Measurements from ENCODE around the gene ATG7.

ATG7 gene

DNA sequence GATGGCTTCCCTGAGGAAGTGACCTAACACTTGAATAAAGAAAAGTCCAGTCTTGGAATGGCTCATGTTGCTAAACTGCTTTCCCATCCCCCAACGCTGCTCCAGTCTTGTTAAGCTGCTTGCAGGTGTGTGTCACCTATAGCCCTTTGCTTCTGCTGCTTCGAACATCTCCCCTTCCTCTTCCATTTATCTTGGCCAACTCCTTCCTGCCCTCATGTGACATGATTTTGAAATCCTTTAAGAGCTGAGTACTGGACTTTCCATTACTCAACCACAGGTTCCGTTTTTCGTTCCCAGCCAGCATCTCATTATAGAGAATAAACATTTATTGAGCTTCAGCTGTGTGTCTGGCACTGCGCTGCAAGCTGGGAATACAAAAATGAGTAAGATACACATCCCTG, 1.7 kb downstream of the ATG7 start:
- Histone ChIP-seq H3K27ac (replicated peaks; ENCODE audit: low read length) (no peak overlapping the region), H3K79me1 (ENCODE audit: low read depth, low read length) (peaks cover 2% of the 10 kb centered on the region), H3K4me2 (ENCODE audit: insufficient read depth, low read length, poor library complexity, severe bottlenecking) (no peak overlapping the region), H3K27me3 (ENCODE audit: control insufficient read depth in 3 of 3, insufficient read depth in 3 of 3, low read depth in 1 of 3, low read length in 3 of 3) (no peaks in the 10 kb centered on the region), H3K9ac (ENCODE audit: low read depth, low read length, poor library complexity) (no peak overlapping the region), H2BK12ac (ENCODE audit: low read length) (no peak overlapping the region), H3K4ac (ENCODE audit: low read length) (no peak overlapping the region), H3K23ac (ENCODE audit: low read depth, low read length, poor library complexity) (no peak overlapping the region), H2BK120ac (ENCODE audit: low read depth, low read length) (no peak overlapping the region), H2BK15ac (ENCODE audit: low read length) (no peak overlapping the region), H3K14ac (ENCODE audit: low read length) (no peak overlapping the region), H3K36me3 (replicated peaks in 1 of 2; ENCODE audit: control insufficient read depth in 2 of 2, insufficient read depth in 2 of 2, low read length in 2 of 2) (peaks cover 0 to 1% of the 10 kb centered on the region in 2 donors), H3K4me1 (ENCODE audit: control insufficient read depth in 2 of 2, insufficient read depth in 1 of 2, low read depth in 1 of 2, low read length in 2 of 2) (peaks cover 3 to 5% of the 10 kb centered on the region in 2 donors), H2BK5ac (ENCODE audit: low read length) (no peak overlapping the region), H4K8ac (ENCODE audit: low read depth, low read length) (no peak overlapping the region), H3K18ac (ENCODE audit: low read length) (no peak overlapping the region), H2AFZ (ENCODE audit: low read length) (no peak overlapping the region), H2AK5ac (ENCODE audit: low read depth, low read length) (no peak overlapping the region), H4K91ac (ENCODE audit: low read depth, low read length, poor library complexity) (no peak overlapping the region), H3K9me3 (replicated peaks in 1 of 2; ENCODE audit: control insufficient read depth in 2 of 2, insufficient read depth in 1 of 2, low read depth in 1 of 2, low read length in 2 of 2) (no peaks in the 10 kb centered on the region), H3K4me3 (ENCODE audit: low read length in 2 of 2) (no peak overlapping the region)
- no peak for DNase-seq (ENCODE audit: low spot score)
- no CpG with 5 or more reads among the region's 5 CpGs for WGBS, 2 donors (ENCODE audit: extremely low coverage in 2 of 2, insufficient read length in 2 of 2, insufficient replicate concordance in 1 of 2)

DNA sequence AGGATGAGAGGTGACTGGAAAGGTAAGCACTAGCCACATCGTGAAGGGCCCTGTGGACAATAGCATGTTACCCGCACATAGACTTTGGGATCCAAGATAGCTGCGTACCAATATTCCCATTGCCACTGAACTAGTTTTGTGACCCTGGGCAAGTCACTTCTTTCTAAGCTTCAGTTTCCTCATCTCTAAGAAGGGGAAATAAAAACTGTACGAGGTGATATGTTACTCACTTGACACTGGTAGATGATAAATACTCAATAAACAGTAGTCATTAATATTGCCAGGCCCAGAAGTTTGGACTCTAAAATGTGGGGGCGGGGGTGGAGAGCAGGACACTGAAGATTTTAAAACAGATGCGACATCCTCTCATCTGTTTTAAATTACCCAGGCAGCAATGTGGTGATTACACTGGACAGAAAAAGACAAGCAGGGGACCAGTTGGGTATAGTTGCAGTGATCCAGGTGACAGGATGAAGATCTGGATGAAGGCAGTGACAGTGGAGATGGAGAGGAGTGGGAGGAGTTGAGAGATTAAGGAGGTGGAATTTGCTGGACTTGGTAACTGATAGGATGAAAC, 2.5 kb downstream of the ATG7 start:
- H3K23ac ChIP-seq (ENCODE audit: low read depth, low read length, poor library complexity) = no peak overlapping the region
- no peak overlapping the region for H3K9ac ChIP-seq (ENCODE audit: low read depth, low read length, poor library complexity)
- H3K4me2 ChIP-seq (ENCODE audit: insufficient read depth, low read length, poor library complexity, severe bottlenecking) = no peak overlapping the region
- H3K27me3 ChIP-seq (ENCODE audit: control insufficient read depth in 3 of 3, insufficient read depth in 3 of 3, low read depth in 1 of 3, low read length in 3 of 3) = no peaks in the 10 kb centered on the region
- H3K18ac ChIP-seq (ENCODE audit: low read length) = no peak overlapping the region
- H3K9me3 ChIP-seq (replicated peaks in 1 of 2; ENCODE audit: control insufficient read depth in 2 of 2, insufficient read depth in 1 of 2, low read depth in 1 of 2, low read length in 2 of 2) = no peaks in the 10 kb centered on the region
- H3K4me3 ChIP-seq (ENCODE audit: low read length in 2 of 2) = no peak overlapping the region
- H4K8ac ChIP-seq (ENCODE audit: low read depth, low read length) = no peak overlapping the region
- no peak overlapping the region for H4K91ac ChIP-seq (ENCODE audit: low read depth, low read length, poor library complexity)
- H2AFZ ChIP-seq (ENCODE audit: low read length) = no peak overlapping the region
- H2BK15ac ChIP-seq (ENCODE audit: low read length) = no peak overlapping the region
- no CpG with 5 or more reads among the region's 6 CpGs for WGBS, 2 donors (ENCODE audit: extremely low coverage in 2 of 2, insufficient read length in 2 of 2, insufficient replicate concordance in 1 of 2)
- no peak overlapping the region for H3K4ac ChIP-seq (ENCODE audit: low read length)
- peaks cover 2% of the 10 kb centered on the region for H3K79me1 ChIP-seq (ENCODE audit: low read depth, low read length)
- H2BK12ac ChIP-seq (ENCODE audit: low read length) = no peak overlapping the region
- H2BK120ac ChIP-seq (ENCODE audit: low read depth, low read length) = no peak overlapping the region
- no peak overlapping the region for H3K14ac ChIP-seq (ENCODE audit: low read length)
- peaks cover 0 to 1% of the 10 kb centered on the region in 2 donors for H3K36me3 ChIP-seq (replicated peaks in 1 of 2; ENCODE audit: control insufficient read depth in 2 of 2, insufficient read depth in 2 of 2, low read length in 2 of 2)
- DNase-seq (ENCODE audit: low spot score) = no peak
- H2BK5ac ChIP-seq (ENCODE audit: low read length) = no peak overlapping the region
- H3K27ac ChIP-seq (replicated peaks; ENCODE audit: low read length) = no peak overlapping the region
- no peak overlapping the region for H2AK5ac ChIP-seq (ENCODE audit: low read depth, low read length)
- H3K4me1 ChIP-seq (ENCODE audit: control insufficient read depth in 2 of 2, insufficient read depth in 1 of 2, low read depth in 1 of 2, low read length in 2 of 2) = peaks cover 3 to 5% of the 10 kb centered on the region in 2 donors

DNA sequence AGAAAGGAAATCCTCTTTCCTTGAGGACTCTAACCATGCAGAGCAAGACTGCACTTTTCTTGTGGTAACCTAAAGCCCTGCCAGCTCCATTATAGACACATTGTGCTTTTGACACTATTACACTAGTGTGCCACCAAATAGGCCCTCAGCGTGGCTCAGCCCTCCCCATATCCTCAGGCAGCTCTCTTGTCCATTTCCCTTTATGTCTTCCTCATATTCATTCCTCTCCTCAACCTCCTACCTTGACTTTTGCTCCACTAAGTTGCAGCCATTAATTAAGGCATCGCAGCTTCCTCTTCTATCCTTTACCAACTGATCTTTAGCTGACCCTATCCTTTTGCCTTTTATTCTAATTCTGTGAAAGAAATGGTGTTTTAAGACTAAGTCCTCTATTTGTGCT, 3.7 kb downstream of the ATG7 start:
- no peak overlapping the region for H2BK120ac ChIP-seq (ENCODE audit: low read depth, low read length)
- peaks cover 3 to 5% of the 10 kb centered on the region in 2 donors for H3K4me1 ChIP-seq (ENCODE audit: control insufficient read depth in 2 of 2, insufficient read depth in 1 of 2, low read depth in 1 of 2, low read length in 2 of 2)
- no peak for DNase-seq (ENCODE audit: low spot score)
- no peak overlapping the region for H3K4me2 ChIP-seq (ENCODE audit: insufficient read depth, low read length, poor library complexity, severe bottlenecking)
- H3K18ac ChIP-seq (ENCODE audit: low read length) = no peak overlapping the region
- H4K91ac ChIP-seq (ENCODE audit: low read depth, low read length, poor library complexity) = no peak overlapping the region
- no peak overlapping the region for H3K9ac ChIP-seq (ENCODE audit: low read depth, low read length, poor library complexity)
- no peak overlapping the region for H2BK12ac ChIP-seq (ENCODE audit: low read length)
- WGBS, 2 donors (ENCODE audit: extremely low coverage in 2 of 2, insufficient read length in 2 of 2, insufficient replicate concordance in 1 of 2) = no CpG with 5 or more reads among the region's 2 CpGs
- peaks cover 2% of the 10 kb centered on the region for H3K79me1 ChIP-seq (ENCODE audit: low read depth, low read length)
- H3K23ac ChIP-seq (ENCODE audit: low read depth, low read length, poor library complexity) = no peak overlapping the region
- H3K27ac ChIP-seq (replicated peaks; ENCODE audit: low read length) = no peak overlapping the region
- no peak overlapping the region for H3K4me3 ChIP-seq (ENCODE audit: low read length in 2 of 2)
- H2BK5ac ChIP-seq (ENCODE audit: low read length) = no peak overlapping the region
- no peaks in the 10 kb centered on the region for H3K9me3 ChIP-seq (replicated peaks in 1 of 2; ENCODE audit: control insufficient read depth in 2 of 2, insufficient read depth in 1 of 2, low read depth in 1 of 2, low read length in 2 of 2)
- H3K36me3 ChIP-seq (replicated peaks in 1 of 2; ENCODE audit: control insufficient read depth in 2 of 2, insufficient read depth in 2 of 2, low read length in 2 of 2) = peaks cover 0 to 1% of the 10 kb centered on the region in 2 donors
- no peak overlapping the region for H4K8ac ChIP-seq (ENCODE audit: low read depth, low read length)
- no peaks in the 10 kb centered on the region for H3K27me3 ChIP-seq (ENCODE audit: control insufficient read depth in 3 of 3, insufficient read depth in 3 of 3, low read depth in 1 of 3, low read length in 3 of 3)
- no peak overlapping the region for H3K14ac ChIP-seq (ENCODE audit: low read length)
- no peak overlapping the region for H2BK15ac ChIP-seq (ENCODE audit: low read length)
- no peak overlapping the region for H3K4ac ChIP-seq (ENCODE audit: low read length)
- H2AK5ac ChIP-seq (ENCODE audit: low read depth, low read length) = no peak overlapping the region
- H2AFZ ChIP-seq (ENCODE audit: low read length) = no peak overlapping the region

DNA sequence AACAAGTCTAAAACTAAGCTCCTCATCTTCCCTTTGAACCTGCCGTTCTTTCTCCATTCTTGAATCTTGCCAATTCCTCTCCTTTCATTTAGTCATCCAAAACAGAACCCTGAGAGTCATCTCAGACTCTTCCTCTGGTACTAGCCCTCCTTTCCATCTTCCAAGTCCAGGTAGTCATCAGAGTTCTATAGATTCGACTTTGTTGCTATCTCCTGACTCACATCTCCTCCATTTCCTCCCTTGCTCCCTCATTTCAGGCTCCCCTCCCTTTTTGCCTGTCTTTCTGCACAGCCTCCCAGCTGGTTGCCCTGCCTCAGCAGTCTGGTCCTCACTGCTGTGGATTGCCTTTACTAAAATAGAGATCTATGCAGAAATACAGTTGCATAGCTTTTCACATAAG, 4.7 kb downstream of the ATG7 start:
- Histone ChIP-seq H2AFZ (ENCODE audit: low read length) (no peak overlapping the region), H3K4me3 (ENCODE audit: low read length in 2 of 2) (no peak overlapping the region), H4K91ac (ENCODE audit: low read depth, low read length, poor library complexity) (no peak overlapping the region), H3K14ac (ENCODE audit: low read length) (no peak overlapping the region), H3K9me3 (replicated peaks in 1 of 2; ENCODE audit: control insufficient read depth in 2 of 2, insufficient read depth in 1 of 2, low read depth in 1 of 2, low read length in 2 of 2) (no peaks in the 10 kb centered on the region), H2AK5ac (ENCODE audit: low read depth, low read length) (no peak overlapping the region), H2BK15ac (ENCODE audit: low read length) (no peak overlapping the region), H3K36me3 (replicated peaks in 1 of 2; ENCODE audit: control insufficient read depth in 2 of 2, insufficient read depth in 2 of 2, low read length in 2 of 2) (peaks cover 0 to 1% of the 10 kb centered on the region in 2 donors), H3K4me2 (ENCODE audit: insufficient read depth, low read length, poor library complexity, severe bottlenecking) (no peak overlapping the region), H3K4ac (ENCODE audit: low read length) (no peak overlapping the region), H3K79me1 (ENCODE audit: low read depth, low read length) (peaks cover 2% of the 10 kb centered on the region), H3K9ac (ENCODE audit: low read depth, low read length, poor library complexity) (no peak overlapping the region), H3K18ac (ENCODE audit: low read length) (no peak overlapping the region), H4K8ac (ENCODE audit: low read depth, low read length) (no peak overlapping the region), H3K27me3 (ENCODE audit: control insufficient read depth in 3 of 3, insufficient read depth in 3 of 3, low read depth in 1 of 3, low read length in 3 of 3) (no peaks in the 10 kb centered on the region), H2BK5ac (ENCODE audit: low read length) (no peak overlapping the region), H3K23ac (ENCODE audit: low read depth, low read length, poor library complexity) (no peak overlapping the region), H2BK120ac (ENCODE audit: low read depth, low read length) (no peak overlapping the region), H2BK12ac (ENCODE audit: low read length) (no peak overlapping the region), H3K27ac (replicated peaks; ENCODE audit: low read length) (no peak overlapping the region), H3K4me1 (ENCODE audit: control insufficient read depth in 2 of 2, insufficient read depth in 1 of 2, low read depth in 1 of 2, low read length in 2 of 2) (peaks cover under 1 to 5% of the 10 kb centered on the region in 2 donors)
- WGBS, 2 donors (ENCODE audit: extremely low coverage in 2 of 2, insufficient read length in 2 of 2, insufficient replicate concordance in 1 of 2) = no CpG with 5 or more reads among the region's 2 CpGs
- no peak for DNase-seq (ENCODE audit: low spot score)
